Measurements from ENCODE around the gene MRPL17. TPM values are rescaled to one million over a fixed set of nuclear protein-coding genes. Genes with fewer than 3 reads are reported as not detected.

The MRPL17 gene
- total RNA-seq, 1 experiment from 2014 or later, result 88.4 TPM

GRCh38 chr11:6653097-6653496 is 30.0 kb downstream of the MRPL17 start:
- Mint-ChIP-seq H3K27me3 (ENCODE audit: insufficient read depth, unreplicated experiment) (peaks cover 19% of the 10 kb centered on the region), H3K4me1 (ENCODE audit: insufficient read depth, unreplicated experiment) (no peaks in the 10 kb centered on the region), H3K27ac (ENCODE audit: low read depth, unreplicated experiment) (no peak overlapping the region), H3K9me3 (ENCODE audit: unreplicated experiment) (no peaks in the 10 kb centered on the region), H3K4me3 (ENCODE audit: unreplicated experiment) (no peak overlapping the region), H3K36me3 (ENCODE audit: insufficient read depth, unreplicated experiment) (no peaks in the 10 kb centered on the region)
- no TSS peak for BruUV-seq (replicated peaks)
- ChIA-PET CTCF (interaction anchor here (0.8 kb wide), 1 partner anchor 818 kb away, joined by 3 read pairs; no protein-coding TSS in a partner anchor), POLR2A (no interaction called here)
- intact Hi-C loops (cut with micrococcal nuclease), result no loop called here
- no peak for TF ChIP-seq CTCF (IDR thresholded peaks at IDR 0.05; ENCODE audit: unreplicated experiment)
- no peak for DNase-seq (ENCODE audit: unreplicated experiment)

DNA sequence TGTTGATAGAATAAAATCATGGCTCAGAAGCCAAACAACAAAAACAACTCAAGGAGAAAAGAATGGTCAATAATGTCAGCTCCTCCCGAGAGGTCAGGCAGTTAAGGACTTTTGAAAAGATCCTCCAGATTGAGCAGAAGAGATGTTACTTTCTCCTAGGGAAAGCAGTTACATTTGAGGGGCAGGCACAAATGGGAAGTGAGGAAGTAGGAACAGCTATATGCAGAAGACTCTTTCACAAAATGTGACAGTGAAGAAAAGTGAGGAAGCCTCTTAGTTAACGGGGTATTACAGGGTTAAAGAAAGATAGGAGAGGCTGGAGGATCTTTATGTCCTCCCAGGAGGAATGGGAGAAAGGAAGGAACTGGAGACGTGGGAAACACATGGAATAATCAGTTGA is 31.0 kb downstream of the MRPL17 start:
- no peak for TF ChIP-seq CTCF (IDR thresholded peaks at IDR 0.05; ENCODE audit: unreplicated experiment)
- BruUV-seq (replicated peaks), result no TSS peak
- ChIA-PET CTCF (interaction anchor here (0.6 to 1.3 kb wide), 3 partner anchors 31 to 136 kb away, joined by 3 read pairs; partner anchors contain the start of gene MRPL17), POLR2A (no interaction called here)
- H3K9me3 Mint-ChIP-seq (ENCODE audit: unreplicated experiment), result no peaks in the 10 kb centered on the region
- no peak overlapping the region for H3K4me3 Mint-ChIP-seq (ENCODE audit: unreplicated experiment)
- no peak for DNase-seq (ENCODE audit: unreplicated experiment)
- H3K4me1 Mint-ChIP-seq (ENCODE audit: insufficient read depth, unreplicated experiment), result no peaks in the 10 kb centered on the region
- intact Hi-C loops (cut with micrococcal nuclease), result no loop called here
- peaks cover 18% of the 10 kb centered on the region for H3K27me3 Mint-ChIP-seq (ENCODE audit: insufficient read depth, unreplicated experiment)
- H3K27ac Mint-ChIP-seq (ENCODE audit: low read depth, unreplicated experiment), result no peak overlapping the region
- H3K36me3 Mint-ChIP-seq (ENCODE audit: insufficient read depth, unreplicated experiment), result no peaks in the 10 kb centered on the region

DNA sequence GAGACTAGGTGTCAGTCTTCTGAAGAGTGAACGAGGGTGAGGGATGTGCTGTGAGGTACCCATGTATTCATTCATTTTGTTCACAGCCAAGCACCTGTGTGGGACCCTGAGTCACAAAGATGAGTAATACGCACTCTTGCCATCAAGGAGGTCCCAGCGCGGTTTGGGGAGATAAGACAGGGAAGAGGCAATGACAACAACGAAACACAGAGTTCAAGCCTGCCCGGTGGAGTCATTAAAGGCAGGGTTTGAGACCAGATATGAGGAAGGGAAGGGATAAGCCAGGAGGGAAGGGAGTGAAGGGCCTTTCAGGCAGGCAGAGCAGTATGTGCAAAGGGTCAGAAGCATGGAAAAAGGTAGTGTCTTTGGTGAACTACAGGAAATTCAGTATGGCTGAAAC is 32.2 kb downstream of the MRPL17 start:
- POLR2A ChIA-PET, result no interaction called here
- CTCF ChIA-PET, result no interaction called here
- no peak overlapping the region for H3K27ac Mint-ChIP-seq (ENCODE audit: low read depth, unreplicated experiment)
- BruUV-seq (replicated peaks), result no TSS peak
- intact Hi-C loops (cut with micrococcal nuclease), result no loop called here
- peaks cover 6% of the 10 kb centered on the region for H3K27me3 Mint-ChIP-seq (ENCODE audit: insufficient read depth, unreplicated experiment)
- H3K4me1 Mint-ChIP-seq (ENCODE audit: insufficient read depth, unreplicated experiment), result no peaks in the 10 kb centered on the region
- DNase-seq (ENCODE audit: unreplicated experiment), result no peak
- TF ChIP-seq CTCF (IDR thresholded peaks at IDR 0.05; ENCODE audit: unreplicated experiment), result no peak
- no peaks in the 10 kb centered on the region for H3K9me3 Mint-ChIP-seq (ENCODE audit: unreplicated experiment)
- no peak overlapping the region for H3K4me3 Mint-ChIP-seq (ENCODE audit: unreplicated experiment)
- no peaks in the 10 kb centered on the region for H3K36me3 Mint-ChIP-seq (ENCODE audit: insufficient read depth, unreplicated experiment)

GRCh38 chr11:6650104-6650503 is 33.0 kb downstream of the MRPL17 start:
- no peak overlapping the region for H3K4me3 Mint-ChIP-seq (ENCODE audit: unreplicated experiment)
- POLR2A ChIA-PET, result interaction anchor here (1.2 kb wide), 1 partner anchor 32 kb away, joined by 3 read pairs; no protein-coding TSS in a partner anchor
- H3K36me3 Mint-ChIP-seq (ENCODE audit: insufficient read depth, unreplicated experiment), result no peaks in the 10 kb centered on the region
- no peaks in the 10 kb centered on the region for H3K9me3 Mint-ChIP-seq (ENCODE audit: unreplicated experiment)
- no peak for DNase-seq (ENCODE audit: unreplicated experiment)
- CTCF ChIA-PET, result interaction anchor here (0.7 to 1.0 kb wide), 4 partner anchors 11 to 105 kb away, joined by 3 to 5 read pairs (median 4); no protein-coding TSS in a partner anchor
- BruUV-seq (replicated peaks), result no TSS peak
- intact Hi-C loops (cut with micrococcal nuclease), result no loop called here
- no peak overlapping the region for H3K27ac Mint-ChIP-seq (ENCODE audit: low read depth, unreplicated experiment)
- no peak for TF ChIP-seq CTCF (IDR thresholded peaks at IDR 0.05; ENCODE audit: unreplicated experiment)
- H3K27me3 Mint-ChIP-seq (ENCODE audit: insufficient read depth, unreplicated experiment), result no peaks in the 10 kb centered on the region
- no peaks in the 10 kb centered on the region for H3K4me1 Mint-ChIP-seq (ENCODE audit: insufficient read depth, unreplicated experiment)

Data from MCF 10A (cell line).